Chondrocyte (in vitro differentiated cells): ENCODE results near the gene HLA-DPA1. TPM values are rescaled to one million over a fixed set of nuclear protein-coding genes. Genes with fewer than 3 reads are reported as not detected.

Experiments
- DNase-seq: peaks from one replicate; pipeline ENCODE4 v3.0.0; 2021; ENCODE audit warnings: mixed read lengths, low spot score
- H3K27ac Mint-ChIP-seq: one replicate; pipeline ENCODE4 v1.8.0; 2021; ENCODE audit warnings: mild to moderate bottlenecking, moderate library complexity, mixed read lengths; ENCODE audit not compliant: unreplicated experiment
- H3K27me3 Mint-ChIP-seq: 2 replicates; pipeline ENCODE4 v1.8.0; 2021; ENCODE audit warnings: low read depth, mixed read lengths
- H3K36me3 Mint-ChIP-seq: 2 replicates; pipeline ENCODE4 v1.8.0; 2021; ENCODE audit warnings: low read depth, mixed read lengths
- H3K4me1 Mint-ChIP-seq: 2 replicates; pipeline ENCODE4 v1.8.0; 2021; ENCODE audit warnings: low read depth, mild to moderate bottlenecking, mixed read lengths
- H3K4me3 Mint-ChIP-seq: one replicate; pipeline ENCODE4 v1.8.0; 2021; ENCODE audit warnings: mild to moderate bottlenecking, moderate library complexity, mixed read lengths; ENCODE audit not compliant: unreplicated experiment
- H3K9me3 Mint-ChIP-seq: 2 replicates; pipeline ENCODE4 v1.8.0; 2021; ENCODE audit warnings: low read depth, mixed read lengths
- CTCF ChIP-seq: fragments of 200-600 bp; sonication (generic); IDR thresholded peaks from 2 replicates; pipeline ENCODE4 v1.5.0; 2021; ENCODE audit warnings: antibody characterized with exemption, mild to moderate bottlenecking, moderate library complexity
- total RNA-seq: library from RNA; stranded (reverse); gene quantifications from 3 replicates; pipeline ENCODE4 v1.2.1, GENCODE V29; 2021

Gene HLA-DPA1
- total RNA-seq, 1 donor from 2014 or later: 1.3 TPM

- H3K4me1 Mint-ChIP-seq: no peaks in the 10 kb centered on the region
- no peak for DNase-seq
- H3K36me3 Mint-ChIP-seq: peaks cover 3% of the 10 kb centered on the region
- no peaks in the 10 kb centered on the region for H3K9me3 Mint-ChIP-seq
- H3K27ac Mint-ChIP-seq: no peak overlapping the region
- no peak for TF ChIP-seq CTCF
- H3K4me3 Mint-ChIP-seq: no peak overlapping the region
- H3K27me3 Mint-ChIP-seq: peaks cover 82% of the 10 kb centered on the region
These were observed 34.9 kb upstream of the HLA-DPA1 start for GRCh38 chr6:33108307-33108706.

- no peak for DNase-seq
- no peaks in the 10 kb centered on the region for H3K9me3 Mint-ChIP-seq
- no peak for TF ChIP-seq CTCF
- H3K27me3 Mint-ChIP-seq: peaks cover 80% of the 10 kb centered on the region
- H3K27ac Mint-ChIP-seq: no peak overlapping the region
- H3K4me1 Mint-ChIP-seq: no peaks in the 10 kb centered on the region
- H3K36me3 Mint-ChIP-seq: peaks cover 3% of the 10 kb centered on the region
- H3K4me3 Mint-ChIP-seq: no peak overlapping the region
These were observed 34.2 kb upstream of the HLA-DPA1 start for GRCh38 chr6:33107641-33108040.

GRCh38 chr6:33105916-33106871 lies 32.7 kb upstream of the HLA-DPA1 start:
- Mint-ChIP-seq H3K36me3 (peaks cover 3% of the 10 kb centered on the region), H3K4me3 (no peak overlapping the region), H3K4me1 (no peaks in the 10 kb centered on the region), H3K9me3 (peaks cover 10% of the 10 kb centered on the region), H3K27ac (no peak overlapping the region), H3K27me3 (peaks cover 76% of the 10 kb centered on the region)
- no peak for TF ChIP-seq CTCF
- no peak for DNase-seq

- no peak for TF ChIP-seq CTCF
- peaks cover 17% of the 10 kb centered on the region for H3K9me3 Mint-ChIP-seq
- DNase-seq: no peak
- H3K36me3 Mint-ChIP-seq: peaks cover 3% of the 10 kb centered on the region
- H3K4me3 Mint-ChIP-seq: no peak overlapping the region
- H3K27me3 Mint-ChIP-seq: peaks cover 68% of the 10 kb centered on the region
- no peaks in the 10 kb centered on the region for H3K4me1 Mint-ChIP-seq
- no peak overlapping the region for H3K27ac Mint-ChIP-seq
These were observed 31.9 kb upstream of the HLA-DPA1 start for GRCh38 chr6:33105386-33105785.

- Mint-ChIP-seq H3K4me1 (no peaks in the 10 kb centered on the region), H3K27me3 (peaks cover 64% of the 10 kb centered on the region), H3K9me3 (peaks cover 22% of the 10 kb centered on the region), H3K27ac (no peak overlapping the region), H3K36me3 (peaks cover 4% of the 10 kb centered on the region), H3K4me3 (no peak overlapping the region)
- no peak for TF ChIP-seq CTCF
- no peak for DNase-seq
These were observed 31.4 kb upstream of the HLA-DPA1 start for GRCh38 chr6:33104887-33105286.
